Stimulated activated CD8-positive, alpha-beta memory T cell treated with anti-CD3 and anti-CD28 coated beads, Interleukin-4, amount 100 ng/mL, for 24 hours (primary cell): ENCODE measurements around the gene SIGMAR1.
A peak's percentile ranks its signal among the peaks of the same experiment; 100 is the strongest.

Experiments
- DNase-seq: peaks from one replicate; pipeline ENCODE4 v3.0.0-alpha.2; 2020; ENCODE audit warnings: low read depth

SIGMAR1 gene

DNA sequence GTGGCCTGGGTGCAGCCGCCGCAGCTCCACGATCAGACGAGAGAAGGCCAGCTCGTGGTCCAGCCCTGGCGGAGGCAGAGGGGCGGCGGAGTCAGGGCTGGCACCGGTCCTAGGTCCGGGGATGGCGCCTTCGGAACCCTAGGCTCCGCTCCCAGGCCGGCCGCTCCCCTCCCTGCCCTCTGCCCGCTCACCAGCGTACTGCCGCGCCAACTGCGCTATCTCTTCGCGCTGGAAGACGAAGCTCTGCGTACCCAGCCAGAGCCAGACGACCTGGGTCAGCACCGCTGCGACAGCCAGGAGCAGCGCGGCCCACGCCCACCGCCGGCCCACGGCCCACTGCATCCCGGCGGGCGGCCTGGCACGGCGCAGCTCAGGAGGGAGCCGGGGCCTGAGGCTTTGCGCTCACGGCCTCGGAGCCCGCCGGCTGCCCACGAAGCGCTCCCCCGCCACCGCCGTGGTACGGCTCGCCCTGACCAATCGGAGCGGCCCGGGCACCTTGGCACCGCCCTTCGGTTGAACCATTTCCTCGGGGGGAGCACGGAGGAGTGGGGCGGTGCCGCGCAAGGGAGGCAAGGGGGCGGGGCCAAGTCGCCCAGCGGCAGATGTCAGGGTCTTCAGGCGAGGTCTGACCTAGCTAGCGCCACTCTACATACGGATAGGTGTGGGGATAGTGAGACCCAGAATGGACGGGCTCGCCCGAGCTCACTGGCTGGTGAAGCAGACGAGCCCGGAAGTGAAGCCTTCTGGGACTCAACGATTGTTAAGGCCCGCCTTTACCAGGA lies at the start of gene SIGMAR1:
Gene SIGMAR1 (minus strand): TSS at position 432 of the 782 bp plus-strand sequence. CDS start 90 bp downstream, at position 342.
- peak; percentile 87 for DNase-seq

DNA sequence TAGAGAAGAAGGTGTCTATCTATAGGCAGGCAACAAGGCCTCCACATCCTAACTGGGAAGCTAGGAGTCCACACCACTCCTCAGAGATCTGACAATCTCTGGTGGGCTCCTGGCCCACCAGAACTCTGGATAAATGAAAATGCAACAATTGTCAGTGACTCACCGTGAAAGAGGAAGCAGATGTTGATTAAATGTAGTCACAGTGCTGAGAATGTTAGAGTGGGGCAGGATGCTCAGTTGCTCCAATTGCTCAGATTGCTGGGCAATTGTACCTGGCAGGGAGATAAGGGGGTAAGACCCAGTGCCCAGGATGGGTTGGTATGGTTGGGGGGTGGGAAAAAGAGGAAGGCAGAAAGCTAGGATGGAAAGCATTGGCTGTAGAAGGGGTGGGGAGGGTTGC lies 49.1 kb upstream of the SIGMAR1 start:
- no peak for DNase-seq

DNA sequence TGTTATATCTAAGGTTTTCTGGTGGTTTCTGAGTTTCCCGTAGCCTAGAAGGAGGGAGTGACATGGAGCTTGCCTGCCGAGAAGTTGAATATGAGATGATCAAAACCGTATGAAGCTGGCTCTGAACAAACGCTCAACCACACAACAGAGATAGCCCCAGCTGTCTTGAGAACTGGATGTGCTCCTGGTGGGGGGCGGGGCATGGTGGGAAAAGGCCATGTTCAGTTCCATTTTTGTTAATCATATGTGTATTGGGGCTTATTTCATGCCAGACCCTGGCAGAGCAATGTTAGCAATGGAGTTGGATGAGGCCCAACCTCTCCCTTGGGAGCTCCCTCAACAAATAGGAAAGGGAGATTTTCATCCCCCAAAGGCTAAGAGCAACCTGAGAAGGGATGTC lies 48.6 kb upstream of the SIGMAR1 start:
- no peak for DNase-seq

DNA sequence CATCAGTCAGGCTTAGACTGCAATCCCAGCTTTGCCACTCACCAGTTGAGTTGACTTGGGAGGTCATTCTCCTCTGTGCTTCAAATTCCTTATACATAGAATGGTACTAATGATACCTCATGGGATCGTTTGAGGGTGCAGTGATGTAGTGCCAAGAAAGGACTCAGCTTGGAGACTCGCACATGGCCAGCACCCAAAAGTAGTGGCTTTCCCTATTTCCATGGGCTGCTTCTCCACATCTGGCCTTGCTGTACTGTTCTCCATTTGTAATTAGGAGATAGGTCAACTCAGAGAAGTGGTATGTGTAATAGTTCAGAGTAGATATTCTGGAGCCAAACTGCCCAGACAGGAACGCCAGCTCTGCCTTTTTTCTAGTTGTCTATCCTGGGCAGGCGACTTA lies 48.0 kb upstream of the SIGMAR1 start:
- no peak for DNase-seq

DNA sequence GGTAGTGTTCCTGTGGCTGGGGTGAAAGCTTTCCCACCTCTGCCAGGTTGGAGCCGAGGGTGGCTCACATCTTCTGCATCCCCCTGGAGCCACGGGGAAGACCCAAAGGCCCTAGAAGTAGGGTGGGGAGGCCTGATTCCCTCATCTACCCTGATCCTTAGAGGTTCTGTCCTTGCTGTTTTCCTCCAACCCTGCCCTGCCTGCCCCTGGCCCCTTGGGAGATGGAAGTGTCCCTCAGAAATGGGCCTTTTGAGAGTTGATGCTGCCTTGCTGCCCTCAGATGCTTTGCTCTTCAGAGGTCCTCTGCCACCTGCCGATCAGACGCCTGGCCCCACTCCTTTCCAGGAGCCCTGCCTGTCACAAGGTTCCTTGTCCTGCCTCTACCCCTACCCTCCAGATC lies 47.2 kb upstream of the SIGMAR1 start:
- no peak for DNase-seq

DNA sequence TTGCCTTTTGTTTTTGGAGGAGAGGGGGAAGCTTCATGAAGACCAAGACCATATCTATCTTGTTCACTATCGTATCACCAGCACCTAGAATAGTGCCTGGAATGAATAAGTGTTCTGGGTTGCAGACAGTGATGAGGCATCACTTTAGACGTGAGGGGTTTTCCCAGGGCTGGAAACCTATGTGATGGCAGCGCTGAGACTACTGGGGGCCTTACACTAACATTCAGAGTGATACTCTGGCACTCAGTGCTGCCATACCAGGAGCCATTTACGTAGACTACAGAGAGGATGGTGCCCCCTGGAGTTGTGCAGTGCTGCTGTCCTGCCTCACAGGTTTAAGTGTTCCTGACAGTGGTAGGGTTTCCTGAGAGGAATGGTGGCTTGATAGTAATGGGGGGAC lies 46.6 kb upstream of the SIGMAR1 start:
- DNase-seq = no peak

DNA sequence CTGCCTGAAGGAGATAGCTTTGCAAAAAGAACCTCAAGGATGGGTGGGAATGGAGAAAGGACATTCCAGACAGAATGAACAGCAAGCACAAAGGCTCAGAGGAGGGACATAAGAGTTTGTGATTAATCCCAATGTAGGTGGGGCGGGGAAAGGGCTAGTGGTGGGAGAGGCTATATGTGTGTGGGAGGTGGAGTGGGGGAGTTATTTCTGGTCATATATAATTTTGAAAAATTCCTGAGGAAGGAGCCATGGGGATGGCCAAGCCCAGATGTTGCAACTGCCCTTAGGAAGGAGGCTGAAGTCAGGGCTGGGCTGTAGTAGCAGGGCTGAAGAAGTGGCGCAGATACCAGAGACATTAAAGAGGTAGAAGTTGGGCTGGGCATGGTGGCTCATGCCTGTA lies 38.3 kb upstream of the SIGMAR1 start:
- DNase-seq = no peak

DNA sequence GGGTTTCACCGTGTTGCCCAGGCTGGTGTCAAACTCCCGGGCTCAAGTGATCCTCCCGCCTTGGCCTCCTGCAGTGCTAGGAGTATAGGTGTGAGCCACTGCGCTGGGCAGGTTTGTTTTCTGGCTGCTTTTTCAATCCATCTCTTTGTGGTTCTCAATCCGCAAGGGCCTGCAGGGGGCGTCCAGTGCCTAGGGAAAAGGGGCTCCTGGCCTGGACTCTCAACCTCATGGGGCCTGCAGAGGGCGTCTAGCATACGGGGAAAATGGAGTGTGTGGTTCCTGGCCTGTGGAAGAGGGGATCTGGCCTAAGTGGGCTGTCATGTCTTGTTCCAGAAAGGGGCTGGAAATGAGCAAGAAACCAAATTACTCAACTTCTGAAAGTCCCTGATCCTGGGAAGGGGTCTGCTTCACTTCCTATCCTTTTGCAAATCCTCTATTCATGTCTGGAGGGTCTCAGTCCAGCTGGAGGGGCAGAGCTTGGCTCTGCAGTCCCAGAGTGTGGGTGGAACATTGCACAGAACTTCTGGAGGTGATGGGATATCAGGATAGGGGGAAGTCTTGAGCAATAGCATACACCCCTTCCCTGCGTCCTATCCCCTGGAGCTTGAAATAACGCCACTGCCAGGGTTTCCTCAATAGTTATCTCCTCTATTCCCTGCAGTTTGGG lies 37.6 kb upstream of the SIGMAR1 start:
- peak; percentile 43 for DNase-seq

DNA sequence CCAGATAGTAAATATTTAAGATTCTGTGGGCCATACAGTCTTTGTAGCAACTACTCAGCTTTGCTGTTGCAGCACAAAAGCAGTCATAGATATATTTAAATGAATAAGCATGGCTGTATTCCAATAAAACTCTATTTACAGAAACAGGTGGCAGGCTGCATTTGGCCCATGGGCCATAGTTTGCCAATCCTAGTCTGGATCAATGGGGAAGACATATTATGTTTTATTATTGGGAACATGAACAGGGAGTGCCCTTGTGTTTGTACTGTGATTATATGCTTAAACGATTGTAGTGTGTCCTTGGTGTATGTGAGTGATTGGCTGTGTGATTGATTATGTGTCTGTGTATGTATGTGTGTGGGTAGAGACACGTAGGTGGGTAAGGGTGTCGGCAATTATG lies 36.9 kb upstream of the SIGMAR1 start:
- DNase-seq = no peak

DNA sequence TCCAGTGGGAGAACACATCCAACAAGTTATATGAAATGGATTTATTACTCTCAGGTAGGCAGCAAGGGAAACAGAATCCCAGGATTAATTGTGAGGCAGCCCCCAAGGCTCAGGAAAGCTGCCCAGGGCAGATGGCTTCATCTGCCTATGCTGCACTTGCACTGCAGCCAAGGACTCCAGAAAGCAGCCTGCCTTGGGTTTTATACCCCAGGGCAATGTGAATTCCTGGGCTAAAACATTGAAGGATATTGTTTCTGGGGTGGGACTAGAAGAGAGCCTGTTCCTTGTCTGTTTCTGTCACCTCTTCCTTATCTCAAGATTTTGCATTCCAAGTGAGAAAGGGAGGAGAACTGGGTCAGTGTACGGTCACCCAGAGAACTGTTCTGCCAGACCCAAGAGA lies 33.7 kb upstream of the SIGMAR1 start:
- DNase-seq = no peak

DNA sequence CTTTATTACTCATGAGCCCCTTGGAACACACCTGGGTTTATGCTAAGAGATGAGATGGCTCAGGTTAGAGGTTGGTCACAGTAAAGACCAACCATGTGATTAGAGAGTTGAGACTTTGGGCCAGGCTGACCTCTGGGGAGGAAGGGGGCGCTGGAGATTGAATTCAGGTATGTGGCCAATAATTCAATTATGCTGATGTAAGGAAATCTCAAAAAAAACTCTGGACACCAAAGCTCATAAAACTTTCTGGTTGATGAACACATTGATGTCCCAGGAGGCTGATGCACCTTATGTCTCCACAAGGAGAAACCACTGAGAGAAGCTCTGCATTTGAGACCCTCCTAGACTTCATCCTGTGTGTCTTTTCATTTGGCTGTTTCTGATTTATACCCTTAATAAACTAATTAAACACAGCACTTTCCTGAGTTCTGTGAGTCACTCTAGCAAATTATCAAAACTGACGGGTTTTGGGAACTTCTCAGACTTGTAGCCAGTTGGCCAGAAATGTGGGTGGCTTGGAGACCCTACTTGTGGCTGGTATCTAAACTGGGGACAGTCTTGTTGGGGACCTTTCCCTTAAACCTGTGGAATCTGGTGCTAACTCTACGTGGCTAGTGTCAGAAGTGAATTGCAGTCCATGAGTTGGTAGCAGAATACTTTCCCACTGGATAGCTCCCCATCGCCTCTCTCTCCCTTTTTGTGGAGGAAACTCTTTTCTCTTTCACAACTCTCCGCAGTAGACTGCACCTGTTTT lies 32.4 kb upstream of the SIGMAR1 start:
- DNase-seq = no peak

DNA sequence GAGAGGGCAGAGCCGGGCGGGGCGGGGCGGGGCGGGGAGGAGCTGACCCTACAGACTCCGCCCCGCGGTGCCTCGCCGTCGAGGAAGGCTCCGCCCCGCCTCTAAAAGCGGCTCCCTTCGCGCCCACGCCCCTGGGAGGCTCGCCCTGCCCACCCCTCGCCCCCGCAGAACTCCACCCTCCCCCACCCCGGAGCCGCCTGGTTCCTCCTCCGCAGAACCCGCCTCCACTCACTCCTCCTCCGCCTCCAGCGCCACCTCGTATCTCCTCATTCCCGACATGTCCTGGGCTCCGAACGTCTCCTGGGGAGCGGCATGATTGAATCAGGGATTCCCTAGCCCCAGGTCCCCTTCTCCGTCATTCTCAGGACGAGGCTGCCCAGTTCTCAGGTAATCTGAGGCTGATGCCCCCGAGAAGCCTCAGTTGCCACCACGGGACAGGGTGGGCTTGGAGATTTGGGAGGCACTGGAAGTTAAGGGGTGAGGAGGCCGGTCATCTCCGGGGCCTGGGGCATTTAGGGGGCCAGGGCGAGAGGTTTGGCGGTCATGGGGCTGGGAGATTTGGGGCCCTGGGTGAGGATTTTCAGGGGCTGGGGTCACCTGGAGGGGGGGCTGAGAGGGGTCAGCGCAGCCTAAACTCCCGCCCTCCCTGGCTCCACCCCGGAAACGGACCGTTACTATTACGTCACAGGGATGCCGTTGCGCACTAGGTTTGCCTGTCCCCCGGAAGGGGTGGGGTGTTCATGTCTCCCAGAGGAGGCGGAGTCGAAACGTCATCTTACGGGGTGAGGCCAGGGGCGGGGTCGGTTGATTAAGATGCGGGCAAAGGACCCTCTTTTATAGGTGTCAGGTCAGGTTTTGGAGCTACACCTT lies 28.0 kb upstream of the SIGMAR1 start:
- peak; percentile 72 for DNase-seq

DNA sequence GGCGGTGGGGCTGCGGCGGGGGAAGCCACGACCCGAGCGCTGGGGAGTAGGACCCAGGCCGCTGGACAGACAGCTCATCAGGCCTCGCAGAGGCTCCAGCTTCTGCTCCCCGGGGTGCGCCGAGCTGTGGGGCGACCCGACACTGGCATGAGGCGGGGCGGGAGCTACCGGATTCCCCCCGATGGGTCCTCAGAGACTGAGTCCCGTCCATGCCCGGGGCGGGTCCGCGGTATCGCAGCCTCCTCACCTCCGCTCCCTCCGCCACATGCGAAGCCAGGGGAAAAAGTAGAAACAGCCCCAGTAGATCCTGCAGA lies 27.4 kb upstream of the SIGMAR1 start:
- DNase-seq = no peak

DNA sequence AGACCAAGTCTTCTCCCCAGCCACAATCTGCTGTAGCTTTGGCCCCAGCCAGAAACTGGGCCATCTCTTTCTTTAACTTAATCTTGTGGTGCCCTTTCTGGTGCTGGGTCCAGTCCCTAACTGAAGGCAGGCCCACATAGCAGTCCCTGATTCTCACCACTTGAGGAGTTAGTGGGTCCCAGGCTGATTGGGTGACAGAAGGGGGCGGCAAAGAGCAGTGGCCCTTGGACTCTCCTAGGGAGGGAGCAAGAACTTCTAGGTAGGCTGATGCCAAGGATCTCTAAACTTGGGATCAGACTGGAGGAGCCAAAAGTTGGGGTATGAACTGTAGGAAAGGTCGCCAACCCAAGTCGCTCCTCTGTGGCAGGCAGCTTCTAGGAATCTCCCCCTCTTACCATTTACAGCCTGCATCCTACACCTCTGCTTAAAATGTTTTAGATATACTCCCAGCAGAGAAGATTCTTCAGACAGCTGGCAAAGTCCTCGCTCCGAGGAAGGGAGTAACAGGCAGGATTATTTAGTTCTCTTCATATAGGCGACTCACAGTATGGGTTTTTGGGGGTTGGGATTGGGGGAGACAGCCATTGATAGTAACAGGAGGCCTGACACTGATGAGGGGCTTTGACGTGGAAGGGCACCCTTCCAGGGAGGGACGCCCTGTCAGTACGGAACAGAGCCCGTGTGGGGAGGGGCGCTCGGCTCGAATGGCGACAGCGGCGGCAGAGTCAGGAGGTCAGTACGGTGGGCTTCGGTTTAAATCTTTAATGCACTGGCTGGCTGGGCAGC lies 26.9 kb upstream of the SIGMAR1 start:
- peak; percentile 46 for DNase-seq

DNA sequence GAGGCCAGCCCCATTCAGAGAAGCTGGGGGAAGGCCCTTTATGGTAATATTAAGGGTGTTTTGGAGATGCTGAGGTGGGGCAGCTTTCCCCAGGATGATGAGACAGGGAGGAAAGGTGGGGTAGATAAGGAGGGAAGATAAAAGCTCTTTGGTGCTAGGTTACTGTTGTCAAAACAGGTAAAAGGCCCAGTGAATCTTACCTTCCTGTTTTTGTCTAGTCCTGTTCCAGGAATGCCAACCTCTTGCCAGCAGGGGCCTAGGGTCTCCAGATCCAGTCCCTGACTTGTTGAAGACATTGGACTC lies 25.7 kb upstream of the SIGMAR1 start:
- DNase-seq = no peak

DNA sequence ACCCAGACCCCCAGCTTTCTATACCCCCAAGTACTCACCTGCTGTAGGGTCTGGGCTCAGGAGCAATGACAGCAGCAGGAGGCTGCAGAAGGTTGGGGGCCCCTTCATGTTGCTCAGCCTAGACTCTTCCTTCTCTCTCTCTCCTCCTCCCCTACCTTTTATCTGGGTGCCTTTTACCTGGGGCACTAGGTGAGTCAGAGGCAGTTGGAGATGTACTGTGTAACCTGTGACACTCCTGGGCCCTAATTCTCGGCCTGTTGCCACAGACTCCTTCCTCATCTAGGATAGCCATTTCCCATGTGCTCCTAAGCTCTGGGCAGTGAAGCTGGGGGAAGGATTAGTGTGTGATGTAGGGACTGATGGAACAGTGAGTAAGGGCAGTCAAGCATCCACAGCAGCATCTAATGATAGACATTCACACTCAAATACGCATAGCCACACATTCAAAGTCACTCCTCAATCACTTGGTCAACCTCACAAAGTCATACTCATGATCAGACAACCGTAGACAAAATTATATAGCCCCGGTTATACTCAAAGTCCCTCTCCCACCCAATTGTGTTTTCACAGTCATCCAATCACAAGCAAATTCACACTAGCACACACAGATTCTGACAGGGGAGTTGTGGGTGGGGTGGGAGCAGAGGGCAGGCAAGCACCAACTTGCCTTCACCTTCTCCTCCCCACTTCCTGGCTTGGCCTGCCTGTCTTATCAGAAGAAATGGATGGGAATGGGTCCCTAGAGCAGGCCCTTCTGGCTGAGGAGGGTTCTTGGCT lies 25.1 kb upstream of the SIGMAR1 start, which contains the start of gene CCL27:
Gene CCL27 (minus strand): TSS at position 132 of the 777 bp plus-strand sequence. CDS start 24 bp downstream, at position 108.
- no peak for DNase-seq

DNA sequence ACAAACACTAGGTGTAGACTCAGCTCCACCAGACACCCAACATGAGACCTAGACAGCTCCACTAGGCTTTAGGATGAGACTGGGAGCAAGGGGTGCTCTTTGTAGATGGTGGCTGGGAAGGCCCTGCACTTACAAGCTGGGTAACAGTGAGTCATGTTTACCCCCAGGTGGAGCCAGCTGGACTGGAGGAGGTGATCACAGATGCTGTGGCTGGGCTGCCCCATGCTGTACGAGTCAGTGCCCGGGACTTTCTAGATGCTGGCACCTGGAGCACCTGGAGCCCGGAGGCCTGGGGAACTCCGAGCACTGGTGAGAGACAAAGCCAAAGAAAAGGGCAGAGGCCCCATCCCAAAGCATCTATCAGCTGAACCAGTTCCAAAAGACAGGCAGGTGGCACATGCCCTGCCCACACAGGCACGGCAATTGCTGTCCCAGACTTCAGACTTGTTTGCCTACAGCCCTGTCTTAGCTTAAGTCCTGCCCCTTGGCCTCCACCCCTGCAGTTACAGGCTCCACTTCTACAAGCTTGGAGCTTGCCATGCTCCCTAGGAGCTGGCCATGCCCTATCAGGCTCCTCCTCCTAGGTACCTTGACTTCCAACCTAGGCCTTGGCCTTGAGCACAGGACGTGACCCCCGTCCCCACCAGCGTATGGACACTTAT lies 22.1 kb upstream of the SIGMAR1 start:
- DNase-seq = no peak

DNA sequence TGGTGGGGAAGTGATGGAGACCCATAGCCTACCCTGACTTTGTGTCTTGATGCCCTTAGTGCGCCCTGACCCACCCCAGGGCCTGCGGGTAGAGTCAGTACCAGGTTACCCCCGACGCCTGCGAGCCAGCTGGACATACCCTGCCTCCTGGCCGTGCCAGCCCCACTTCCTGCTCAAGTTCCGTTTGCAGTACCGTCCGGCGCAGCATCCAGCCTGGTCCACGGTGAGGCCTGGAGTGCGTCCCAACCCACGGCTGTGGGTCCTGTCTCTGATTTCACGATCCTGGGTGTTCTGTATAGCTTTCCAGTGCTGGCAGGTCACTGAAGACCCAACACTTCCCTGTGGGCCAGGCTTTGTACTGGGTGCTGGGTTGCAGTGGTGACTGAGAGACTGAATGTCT lies 20.9 kb upstream of the SIGMAR1 start:
- no peak for DNase-seq

DNA sequence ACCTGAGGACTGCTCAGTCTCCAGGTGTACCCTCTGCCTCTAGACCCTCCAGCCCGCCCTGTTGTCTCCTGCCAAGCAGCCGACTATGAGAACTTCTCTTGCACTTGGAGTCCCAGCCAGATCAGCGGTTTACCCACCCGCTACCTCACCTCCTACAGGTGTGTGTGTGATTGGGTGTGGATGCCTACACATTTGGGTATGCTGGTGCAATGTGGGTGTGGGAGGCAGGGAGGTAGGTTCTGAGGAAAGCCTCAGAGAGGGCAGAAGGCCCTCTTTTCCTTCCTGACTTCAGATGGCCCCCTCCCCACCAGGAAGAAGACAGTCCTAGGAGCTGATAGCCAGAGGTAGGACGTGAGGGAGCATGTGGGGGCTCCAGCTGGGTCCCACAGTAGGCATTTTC lies 19.4 kb upstream of the SIGMAR1 start:
- no peak for DNase-seq

DNA sequence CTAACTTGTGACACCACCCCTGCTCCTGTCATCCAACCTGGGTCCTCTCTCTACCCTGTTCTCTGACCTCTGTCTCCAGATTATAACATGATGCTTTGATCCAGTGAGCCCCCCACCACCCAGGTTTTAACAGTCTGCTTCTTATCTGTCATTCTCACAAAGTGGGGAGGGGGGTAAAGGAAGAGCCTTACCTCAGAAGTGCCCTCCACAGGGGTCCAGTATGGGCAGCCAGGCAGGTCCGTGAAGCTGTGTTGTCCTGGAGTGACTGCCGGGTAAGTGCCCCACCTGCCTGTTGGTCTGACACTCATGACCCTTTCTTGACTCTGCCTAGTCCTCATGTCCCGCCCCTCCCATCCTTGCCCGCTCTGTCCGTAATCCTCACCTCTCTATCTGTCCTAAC lies 17.8 kb upstream of the SIGMAR1 start:
- no peak for DNase-seq
